Stimulated activated CD4-positive, alpha-beta T cell treated with anti-CD3 and anti-CD28 coated beads, Interleukin-4, amount 100 ng/mL, for 1 hour (primary cell): ENCODE data around the gene USH2A.

Experiments
- DNase-seq: peaks from one replicate; pipeline ENCODE4 v3.0.0-alpha.2; 2020

USH2A gene

DNA sequence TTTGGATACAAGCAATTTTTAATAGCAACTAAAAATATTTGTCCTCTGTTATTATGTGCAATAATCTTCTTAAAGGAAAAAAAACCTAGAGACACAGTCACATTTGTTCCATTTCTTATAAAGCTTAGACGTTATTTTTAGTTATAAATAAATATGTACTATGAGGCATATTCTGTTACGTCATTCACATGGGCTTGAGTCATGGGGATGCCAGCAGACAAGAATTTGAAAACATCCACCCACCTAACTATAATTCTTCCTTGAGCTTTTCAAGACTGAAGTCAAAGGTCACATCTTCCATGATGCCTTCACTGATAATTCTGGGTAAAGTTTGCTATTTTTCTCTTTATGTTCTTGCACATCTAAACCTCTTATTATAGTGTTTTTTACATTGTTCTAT lies 587.3 kb downstream of the USH2A start:
- no peak for DNase-seq

DNA sequence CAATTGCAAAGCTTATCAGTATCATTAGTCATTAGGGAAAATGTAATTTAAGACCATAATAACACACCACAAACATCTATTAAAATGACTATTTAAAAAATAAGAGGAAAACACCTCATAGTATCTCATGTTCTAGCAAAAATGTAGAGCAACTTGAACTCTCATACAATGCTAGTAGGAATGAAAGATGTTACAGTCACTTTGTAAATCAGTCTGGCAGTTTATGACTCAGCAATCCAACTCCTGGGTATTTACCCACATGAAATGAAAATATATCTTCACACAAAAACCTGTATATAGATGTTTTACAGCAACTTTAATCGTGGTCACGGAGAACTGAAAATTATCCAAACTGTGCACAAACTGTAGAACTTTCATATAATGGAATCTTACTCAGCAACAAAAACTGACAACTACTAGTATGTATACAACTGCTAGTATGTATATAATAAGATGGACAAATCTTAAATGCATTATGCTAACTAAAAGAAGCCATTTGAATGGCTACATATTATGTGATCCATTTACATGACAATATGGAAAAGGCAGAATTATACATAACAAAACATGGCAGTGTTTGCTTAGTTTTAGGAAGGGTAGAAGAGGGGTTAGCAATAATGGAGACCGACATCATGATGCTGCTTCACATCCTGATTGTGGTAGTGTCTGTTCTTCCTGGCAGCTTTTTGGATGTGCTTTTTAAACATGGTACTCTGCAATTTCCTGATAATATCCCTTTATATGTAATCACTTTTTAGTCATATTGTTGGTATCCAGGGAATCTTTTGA lies 589.1 kb downstream of the USH2A start:
- no peak for DNase-seq

DNA sequence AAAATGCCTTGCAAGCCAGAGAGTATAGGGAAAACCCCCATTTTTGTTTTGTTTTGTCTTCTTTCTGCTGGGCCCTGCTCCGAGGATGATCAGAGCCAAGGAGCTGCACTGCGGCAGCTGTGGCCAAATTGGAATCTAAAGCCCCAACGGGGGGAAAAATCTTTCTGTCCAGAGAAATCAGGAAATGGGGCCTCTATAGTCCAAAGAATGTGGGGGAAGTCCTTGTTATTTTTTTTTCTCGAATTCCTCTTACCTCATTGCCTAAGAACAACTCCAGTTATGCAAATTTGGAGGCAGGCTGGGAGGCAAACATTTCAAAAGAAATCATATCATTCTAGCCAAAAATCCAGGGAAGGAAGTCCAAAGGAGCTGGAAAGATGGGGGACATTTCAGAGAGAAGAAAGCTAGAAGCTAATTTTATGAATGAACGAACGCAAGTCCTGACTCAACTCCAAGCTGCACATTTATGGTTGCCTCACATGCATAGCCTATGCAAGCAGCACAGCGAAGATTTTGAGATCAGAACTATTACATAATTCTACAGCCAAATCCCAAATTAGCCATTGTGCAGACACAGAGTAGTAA lies 592.9 kb downstream of the USH2A start:
- DNase-seq: no peak

DNA sequence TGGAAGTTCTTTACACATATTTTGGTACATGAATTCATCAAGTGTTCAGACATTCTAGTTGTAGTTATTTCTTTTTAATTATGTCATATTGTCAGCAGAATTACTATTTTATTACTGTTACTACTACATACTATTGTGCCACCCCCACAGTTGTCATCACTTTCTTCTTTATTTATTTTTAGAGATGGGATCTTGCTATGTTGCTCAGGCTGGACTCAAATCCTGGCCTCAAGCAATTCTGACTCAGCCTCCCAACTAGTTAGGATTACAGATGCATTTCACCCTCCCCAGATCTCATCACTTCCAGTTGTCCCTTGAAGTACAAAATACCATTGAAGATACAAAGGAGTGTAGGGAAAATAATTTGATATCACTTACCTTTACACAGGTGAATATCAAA lies 598.2 kb downstream of the USH2A start:
- no peak for DNase-seq

DNA sequence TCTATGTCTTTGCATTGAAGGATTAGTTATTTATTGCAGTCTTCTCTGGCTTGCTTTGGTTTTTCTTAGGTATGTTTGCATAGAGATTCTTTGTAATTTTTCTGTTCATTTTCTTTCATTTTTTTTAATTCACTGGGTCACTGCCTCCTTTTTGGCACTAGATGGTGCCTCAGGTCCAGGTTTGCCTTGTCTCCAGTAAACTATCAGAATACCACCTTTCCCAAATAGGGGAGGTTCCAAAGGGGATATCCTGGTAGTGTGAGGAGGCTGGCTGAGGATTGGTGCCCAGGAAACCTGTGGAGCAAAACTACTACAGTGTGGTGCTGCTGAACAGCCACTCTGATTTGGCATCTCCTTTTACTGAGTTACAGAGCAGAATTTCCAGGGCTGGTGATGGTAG lies 599.0 kb downstream of the USH2A start:
- DNase-seq: no peak

DNA sequence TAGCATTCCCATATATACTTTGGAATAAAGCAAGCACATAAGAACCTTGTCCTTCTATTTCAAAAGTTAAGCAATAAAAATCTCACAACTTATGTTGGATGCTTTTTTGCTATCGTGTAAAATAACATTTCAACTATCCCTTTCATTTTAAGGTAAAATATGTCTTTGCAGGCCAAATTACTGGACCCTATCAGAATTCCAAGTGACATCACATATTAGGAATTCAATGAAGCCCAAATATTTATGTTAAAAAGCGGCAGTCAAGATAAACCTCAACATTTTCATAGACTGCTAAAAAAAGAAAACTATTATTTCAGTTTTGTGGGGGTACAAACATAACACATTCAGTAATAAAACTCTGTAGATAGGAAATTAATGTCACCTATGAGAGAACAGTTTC lies 604.1 kb downstream of the USH2A start:
- no peak for DNase-seq

DNA sequence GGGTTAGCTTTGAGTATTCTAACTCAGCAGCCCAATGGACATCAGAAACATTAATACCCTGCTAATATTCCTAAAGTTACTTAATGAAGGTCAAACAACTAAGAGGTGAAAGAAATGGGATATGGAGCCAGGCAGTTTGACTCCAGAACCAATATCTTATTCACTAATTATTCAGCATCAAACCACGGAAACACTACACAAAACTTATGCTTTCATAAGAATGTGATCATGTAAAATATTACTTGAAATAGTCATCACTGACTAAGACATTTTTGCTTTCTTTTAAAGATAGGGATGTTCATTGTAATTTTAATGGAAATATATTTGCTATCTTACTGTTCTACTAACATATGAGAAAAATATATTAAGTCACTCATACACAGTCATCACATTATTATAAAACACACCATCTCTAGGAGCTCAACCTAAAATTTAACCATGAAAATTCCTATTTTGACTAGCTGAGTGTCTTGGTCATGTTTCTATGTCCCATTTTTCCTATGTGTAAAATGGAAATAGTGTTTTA lies 615.3 kb downstream of the USH2A start:
- no peak for DNase-seq

DNA sequence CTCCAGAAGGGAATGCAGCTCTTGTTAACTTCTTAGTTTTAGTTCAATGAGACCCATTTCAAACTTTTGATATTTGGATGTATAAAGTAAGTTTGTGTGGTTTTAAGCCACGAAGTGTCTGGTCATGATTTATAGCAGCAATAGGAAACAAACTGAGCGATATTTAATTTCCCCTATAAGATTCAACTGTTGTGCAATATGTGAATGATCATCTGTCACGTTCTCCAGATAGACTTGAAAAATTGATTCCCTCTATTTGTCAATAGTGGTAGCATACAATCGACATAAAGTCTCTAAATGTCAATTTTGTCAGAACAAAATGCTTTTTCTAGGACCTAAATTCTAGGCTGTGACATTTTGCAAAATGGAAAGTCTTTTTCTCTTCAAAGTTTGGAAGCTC lies 616.0 kb downstream of the USH2A start:
- DNase-seq: no peak

DNA sequence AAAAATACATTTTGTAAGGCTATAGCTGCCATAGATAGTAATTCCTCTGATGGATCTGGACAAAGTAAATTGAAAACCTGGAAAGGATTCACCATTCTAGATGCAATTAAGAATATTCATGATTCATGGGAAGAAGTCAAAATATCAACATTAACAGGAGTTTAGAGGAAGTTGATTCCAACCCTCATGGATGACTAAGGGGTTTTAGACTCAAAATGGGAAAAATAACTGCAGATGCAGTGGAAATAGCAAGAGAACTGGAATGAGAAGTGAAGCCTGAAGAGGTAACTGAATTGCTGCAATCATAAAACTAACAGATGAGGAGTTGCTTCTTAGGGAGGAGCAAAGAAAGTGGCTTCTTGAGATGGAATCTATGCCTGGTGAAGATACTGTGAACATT lies 625.4 kb downstream of the USH2A start:
- DNase-seq: no peak

DNA sequence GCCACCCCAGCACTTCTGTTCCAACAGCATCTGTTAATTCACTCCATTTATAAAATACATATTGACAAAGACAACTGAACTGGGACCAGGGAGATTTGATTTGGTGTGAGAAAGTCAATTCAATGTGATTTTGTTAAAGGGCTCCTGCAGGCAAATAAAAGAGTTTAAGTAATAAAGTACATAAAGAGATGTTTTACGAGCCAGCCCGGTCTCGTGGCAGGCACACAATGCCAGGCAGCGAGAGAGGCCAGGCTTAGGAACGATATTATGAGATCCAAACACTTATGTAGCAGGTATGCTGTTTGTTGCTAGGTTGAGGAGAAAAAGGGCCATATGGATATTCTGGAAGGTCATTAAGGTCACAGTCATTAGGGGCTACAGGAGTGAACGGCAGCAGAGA lies 629.1 kb downstream of the USH2A start:
- no peak for DNase-seq

DNA sequence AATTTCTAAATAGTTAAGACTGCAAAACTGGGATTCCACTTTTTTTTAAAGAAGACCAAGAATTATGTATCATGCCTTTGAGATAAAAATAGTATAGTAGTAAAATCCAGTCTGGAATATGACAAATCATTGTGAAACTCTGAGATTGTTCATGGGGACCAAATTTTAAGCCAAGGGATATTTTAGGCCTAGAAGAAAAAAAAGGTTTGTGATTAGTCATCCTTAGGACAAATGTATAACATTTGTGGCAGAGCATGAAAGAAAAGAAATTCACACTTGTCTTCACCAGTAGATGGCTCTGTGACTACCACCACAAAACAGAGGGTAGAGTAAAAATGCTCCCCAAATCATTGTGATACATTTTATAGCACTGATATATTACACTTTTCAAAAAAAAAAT lies 630.1 kb downstream of the USH2A start:
- DNase-seq: no peak

DNA sequence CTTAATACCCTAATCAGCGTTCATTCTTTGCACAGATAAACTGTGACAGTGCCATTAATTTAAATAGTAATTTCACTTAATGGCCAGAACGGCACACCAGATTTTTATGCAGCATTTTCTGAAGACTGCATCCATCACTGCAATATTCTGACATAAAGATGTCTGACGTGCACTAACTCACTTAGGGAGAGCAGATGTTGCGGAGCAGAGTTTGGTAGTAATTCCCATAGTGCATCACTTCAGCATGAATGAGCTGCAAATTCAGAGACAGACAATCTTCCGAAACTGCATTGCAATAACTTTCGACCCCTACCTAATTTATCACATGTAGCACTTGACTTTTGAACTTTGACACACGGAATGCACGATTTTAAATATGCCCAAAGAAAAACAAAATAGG lies 630.8 kb downstream of the USH2A start:
- no peak for DNase-seq

DNA sequence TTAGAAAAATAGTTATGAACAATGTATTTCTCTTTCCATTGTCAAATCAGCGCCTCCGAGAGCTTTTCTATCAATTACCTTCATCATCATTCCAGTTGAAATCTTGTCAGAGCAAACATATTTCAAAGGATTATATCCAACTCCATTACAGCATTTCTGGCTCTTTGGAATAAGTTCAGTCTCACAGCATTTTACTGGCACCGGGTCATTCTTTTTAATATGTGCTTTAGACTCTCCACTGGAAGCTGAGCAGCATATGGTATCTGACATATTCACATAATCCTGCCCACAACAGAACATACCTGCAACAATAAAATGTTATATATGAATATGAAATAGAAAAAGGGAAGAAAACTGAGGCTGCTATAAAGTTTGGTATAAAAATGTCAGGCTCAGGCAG lies 633.3 kb downstream of the USH2A start:
- no peak for DNase-seq

DNA sequence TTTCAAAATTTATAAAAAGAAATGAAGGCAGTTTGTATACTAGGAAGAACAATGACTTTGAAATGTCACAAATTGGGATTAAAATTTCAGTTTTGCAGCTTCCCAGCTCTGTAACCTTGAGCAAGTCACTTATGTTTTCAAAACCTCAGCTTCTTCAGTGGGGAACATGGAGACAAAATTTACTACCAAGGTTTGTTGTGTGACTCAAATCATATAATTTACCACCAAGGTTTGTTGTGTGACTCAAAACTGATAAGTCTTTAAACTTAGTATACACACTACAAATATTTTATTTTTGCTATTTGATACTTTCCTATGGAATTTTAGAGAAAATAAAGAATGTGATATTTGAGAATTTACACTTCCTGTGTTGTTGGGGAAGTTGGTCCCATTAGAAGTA lies 636.3 kb downstream of the USH2A start:
- no peak for DNase-seq

DNA sequence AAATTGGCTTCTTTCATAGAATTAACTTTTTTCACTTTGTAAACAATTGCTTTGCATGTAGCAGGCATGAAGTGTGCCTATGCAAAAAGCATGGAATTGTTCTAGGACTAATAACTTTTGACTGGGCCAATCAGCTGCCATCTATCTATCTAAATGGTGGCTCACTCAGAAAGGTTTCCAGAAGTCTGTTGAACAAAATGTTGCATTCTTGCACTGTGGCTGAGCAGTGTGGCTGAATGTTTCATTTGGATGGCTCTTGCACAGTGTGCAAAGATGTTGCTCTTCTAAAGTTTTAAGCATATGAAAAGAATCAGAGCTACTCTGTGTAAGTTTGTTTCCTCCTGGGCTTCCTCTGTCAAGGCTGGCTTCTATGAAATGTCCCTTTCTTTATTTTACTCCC lies 642.6 kb downstream of the USH2A start:
- no peak for DNase-seq

DNA sequence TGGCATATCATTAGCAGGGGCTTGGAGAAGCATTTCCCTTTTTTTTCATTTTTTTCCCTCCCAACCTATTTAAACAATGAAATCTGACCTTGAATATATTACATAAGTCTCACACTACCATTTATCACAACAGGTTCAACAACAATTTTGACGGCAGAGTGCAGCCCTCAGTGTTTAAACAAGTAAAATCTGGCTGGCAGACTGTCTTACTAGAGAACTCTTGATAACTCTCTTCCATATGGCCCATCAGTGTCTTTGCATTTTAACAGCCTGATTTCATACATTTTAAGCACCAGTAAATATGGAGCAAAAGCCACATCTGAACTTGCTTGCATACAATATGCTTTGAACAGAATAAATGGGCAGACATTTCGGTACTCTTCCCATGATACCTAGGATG lies 643.1 kb downstream of the USH2A start:
- DNase-seq: no peak

DNA sequence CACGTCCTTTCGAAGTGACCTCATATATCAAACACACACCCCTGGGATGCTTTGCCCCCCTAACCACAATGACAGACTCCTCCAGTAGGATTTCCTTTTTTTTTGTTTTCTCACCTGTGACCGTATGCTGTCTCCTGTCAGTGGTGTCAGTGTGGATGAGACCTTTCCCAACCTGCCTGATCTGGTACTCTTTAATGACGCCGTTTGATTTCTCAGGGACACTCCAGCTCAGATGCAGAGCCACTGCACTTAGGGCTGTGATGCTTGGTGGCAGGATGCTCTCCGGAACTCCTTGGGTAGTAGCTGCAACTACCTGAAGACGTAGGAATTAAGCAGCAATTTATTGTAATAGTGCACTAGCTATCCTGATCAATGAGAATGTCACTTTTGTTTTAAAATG lies 643.5 kb downstream of the USH2A start:
- DNase-seq: no peak

DNA sequence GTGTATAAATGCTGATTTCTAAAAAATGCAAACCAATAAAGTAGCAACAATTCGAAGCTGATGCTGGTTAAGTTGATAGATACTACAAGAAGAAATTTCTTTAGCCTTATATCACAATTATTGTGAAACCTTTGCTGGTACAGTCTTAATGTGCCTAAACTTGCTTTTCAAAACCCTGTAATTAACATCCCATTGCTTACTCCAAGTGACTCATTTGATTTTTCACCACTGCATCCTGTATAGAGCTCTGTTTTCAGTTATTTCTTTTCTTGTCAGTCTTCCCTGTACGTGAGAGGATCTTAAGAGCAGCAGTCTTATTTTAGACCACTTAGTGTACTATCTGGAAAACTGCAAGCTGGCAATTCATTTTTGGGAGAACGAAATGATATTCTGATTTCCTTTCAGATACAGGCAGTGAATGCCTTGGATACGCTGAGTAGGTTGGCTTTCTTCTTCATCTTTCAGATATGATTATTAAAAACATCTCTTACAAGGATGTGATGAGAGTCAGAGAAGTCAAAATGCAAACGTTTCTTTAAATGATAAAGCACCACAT lies 645.8 kb downstream of the USH2A start:
- DNase-seq: no peak

DNA sequence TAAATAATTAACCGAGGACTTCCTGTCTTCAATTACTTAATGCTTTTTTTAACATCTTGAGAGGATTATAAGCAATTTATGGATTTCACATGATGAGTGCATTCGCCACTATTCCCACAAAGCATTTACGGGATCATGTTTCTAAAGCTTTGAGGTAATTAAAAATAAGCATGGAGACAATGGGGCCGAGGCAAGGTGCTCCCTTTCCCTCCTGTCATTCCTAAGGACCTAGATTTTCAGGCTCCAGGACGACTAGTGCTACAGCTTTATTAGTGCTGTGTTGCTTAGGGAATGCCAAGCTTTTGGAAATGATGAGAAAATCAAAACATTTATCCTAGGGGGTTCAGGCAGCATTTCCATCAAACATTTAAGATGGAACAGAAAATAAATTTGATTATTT lies 646.9 kb downstream of the USH2A start:
- DNase-seq: no peak

DNA sequence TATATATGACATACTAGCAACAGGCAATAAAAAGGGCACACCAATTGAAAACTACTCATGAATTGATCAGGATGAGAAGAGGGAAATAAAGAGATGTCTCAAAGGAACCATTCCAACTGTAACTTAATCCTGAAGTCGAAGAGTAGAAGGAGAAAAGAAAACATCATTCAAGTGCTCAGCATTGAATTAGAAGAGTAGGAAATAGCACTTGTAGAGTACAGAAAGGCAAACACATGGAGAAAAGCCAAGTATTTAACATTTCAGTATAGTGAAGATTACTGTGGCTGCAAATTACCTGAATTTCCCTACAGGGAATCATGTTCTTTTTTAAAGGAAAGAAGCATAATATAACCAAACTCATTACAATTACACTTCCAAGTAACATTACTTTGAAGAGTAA lies 651.1 kb downstream of the USH2A start:
- no peak for DNase-seq

DNA sequence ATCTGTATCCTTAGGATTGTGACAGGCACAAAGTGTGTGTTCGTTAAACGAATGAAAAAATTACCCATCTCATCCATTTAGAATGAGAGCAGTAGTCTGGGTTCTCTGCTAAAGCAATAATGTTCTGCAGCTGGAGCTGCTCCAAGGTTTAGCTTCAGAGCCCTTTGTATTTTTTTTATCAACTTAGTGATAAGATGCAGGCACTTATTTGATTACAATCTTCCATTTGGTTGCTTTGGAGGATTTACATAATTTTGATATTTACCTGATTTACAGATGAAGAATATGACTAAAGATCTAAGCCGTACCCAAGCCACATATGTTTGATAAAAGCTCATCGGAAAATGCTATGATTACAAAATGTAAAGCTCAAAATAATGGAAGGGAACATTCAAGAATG lies 654.9 kb downstream of the USH2A start:
- DNase-seq: no peak

DNA sequence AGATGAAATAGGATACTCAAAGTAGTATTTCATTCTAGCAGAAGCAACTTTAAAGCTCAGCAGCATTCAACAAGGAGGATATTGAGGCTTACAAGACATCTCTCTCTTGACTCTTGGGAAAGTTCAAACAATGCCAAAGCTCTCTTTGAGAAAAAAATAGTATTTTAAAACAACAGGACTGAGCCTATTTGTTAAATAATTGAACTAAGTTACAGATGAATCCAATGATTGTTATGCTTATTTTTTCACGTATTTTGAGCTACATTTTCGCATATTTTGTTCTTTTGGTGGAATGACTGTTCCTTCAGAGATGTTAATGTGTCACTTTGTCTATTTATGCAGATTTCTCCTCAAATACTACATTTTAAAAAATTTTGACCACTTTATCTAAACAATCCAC lies 655.5 kb downstream of the USH2A start:
- no peak for DNase-seq

DNA sequence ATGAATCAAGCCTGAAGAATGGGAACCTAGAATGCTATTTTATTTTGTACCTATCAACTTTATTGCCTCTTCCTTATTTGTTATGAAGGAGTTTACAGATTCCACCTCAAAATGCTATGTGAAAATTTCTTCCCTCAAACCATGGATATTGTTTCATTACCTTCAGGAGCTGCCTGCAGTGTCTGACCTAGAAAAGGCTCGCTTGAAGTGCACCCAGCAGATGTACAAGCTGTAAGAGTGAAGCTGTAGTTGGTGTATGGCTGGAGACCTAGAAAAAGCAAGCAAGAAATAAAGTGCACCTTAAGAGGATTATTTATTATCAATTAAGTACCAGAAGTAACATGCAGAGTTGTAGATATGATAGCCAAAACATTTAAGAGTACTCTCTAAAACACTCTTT lies 656.7 kb downstream of the USH2A start:
- DNase-seq: no peak

DNA sequence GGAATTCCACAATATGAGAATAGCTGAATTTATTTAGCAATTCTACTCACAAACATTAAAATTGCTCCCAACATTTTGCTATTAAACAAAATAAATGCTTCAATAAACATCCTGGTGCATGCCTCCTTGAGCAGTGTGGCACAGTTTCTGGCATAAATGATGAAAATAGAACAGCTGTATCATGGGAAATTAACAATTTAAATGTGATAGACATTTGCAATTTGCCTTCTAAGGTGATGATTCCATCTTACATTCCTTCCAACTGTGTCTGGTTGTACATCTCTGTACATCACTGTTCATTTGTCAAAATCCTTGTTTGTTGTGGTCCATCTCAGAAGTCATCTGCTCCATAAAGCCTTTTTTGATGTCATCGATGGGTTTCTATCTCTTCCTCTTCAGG lies 657.4 kb downstream of the USH2A start:
- DNase-seq: no peak

DNA sequence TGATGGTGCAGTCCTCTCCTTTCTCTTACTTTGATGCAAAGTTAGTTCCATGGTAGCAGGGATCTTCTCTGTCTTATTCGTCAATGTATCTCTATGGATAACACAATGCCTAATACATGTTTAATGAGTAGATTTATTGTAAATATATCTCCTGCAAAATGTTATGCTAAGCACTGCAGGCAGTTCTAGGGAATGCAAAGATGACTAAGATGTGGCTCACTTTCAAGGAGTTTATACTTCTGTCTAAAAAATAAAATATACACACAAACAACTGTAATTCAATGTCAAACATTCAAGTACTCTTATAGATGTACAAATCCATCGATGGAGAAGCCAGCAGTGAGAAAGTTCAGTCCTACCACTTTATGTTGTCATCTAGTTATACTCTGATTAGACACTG lies 661.8 kb downstream of the USH2A start:
- no peak for DNase-seq
